ENCODE measurements around the gene NDUFS6.

NDUFS6 gene

GRCh38 chr5:1817261-1818043 lies 16.2 kb downstream of the NDUFS6 start:
- DNase-seq (ENCODE audit: low spot score): no peak

- DNase-seq (ENCODE audit: low spot score): no peak
These were observed 17.6 kb downstream of the NDUFS6 start for GRCh38 chr5:1818784-1819183.

- DNase-seq (ENCODE audit: low spot score): no peak
These were observed 18.3 kb downstream of the NDUFS6 start for GRCh38 chr5:1819458-1819857.

DNA sequence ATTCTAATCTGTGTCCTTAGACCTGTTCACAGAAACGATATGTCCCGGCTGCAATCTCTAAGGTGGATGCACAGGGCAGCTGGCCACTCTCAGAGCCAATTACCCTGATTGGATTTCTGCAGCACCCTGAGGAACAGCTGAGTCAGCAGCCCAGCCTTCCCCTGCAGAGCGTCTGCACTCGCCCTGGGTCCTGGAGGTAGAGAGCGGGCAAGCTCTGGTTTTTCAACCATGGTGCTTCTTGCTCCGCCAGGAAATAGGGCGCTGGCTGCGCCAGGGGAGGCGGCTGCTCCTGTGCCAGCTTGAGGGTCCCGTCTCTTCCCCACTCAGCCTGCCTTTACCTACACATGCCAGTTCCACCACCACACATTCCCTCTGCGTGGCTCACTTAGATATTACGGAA lies 19.2 kb downstream of the NDUFS6 start:
- DNase-seq (ENCODE audit: low spot score): no peak

DNA sequence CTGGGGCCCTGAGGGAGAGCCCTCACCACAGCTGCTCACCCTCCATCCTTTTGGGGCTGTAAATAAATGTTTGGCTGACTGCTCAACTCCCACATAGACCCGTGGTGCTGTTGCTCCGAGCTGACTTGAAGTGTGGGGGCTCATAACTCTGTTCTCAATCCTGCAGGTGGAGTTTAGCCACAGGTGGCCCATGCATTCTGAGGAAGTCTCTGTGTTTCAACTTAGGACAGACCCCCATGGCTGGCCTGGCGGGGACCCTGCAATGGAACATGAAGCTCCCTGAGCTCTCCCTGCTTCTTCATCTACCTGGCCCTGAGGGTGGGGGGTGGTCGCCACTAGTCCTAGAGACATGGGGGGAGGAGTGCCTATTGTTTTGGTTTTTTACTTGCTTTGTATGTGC lies 19.7 kb downstream of the NDUFS6 start:
- no peak for DNase-seq (ENCODE audit: low spot score)

DNA sequence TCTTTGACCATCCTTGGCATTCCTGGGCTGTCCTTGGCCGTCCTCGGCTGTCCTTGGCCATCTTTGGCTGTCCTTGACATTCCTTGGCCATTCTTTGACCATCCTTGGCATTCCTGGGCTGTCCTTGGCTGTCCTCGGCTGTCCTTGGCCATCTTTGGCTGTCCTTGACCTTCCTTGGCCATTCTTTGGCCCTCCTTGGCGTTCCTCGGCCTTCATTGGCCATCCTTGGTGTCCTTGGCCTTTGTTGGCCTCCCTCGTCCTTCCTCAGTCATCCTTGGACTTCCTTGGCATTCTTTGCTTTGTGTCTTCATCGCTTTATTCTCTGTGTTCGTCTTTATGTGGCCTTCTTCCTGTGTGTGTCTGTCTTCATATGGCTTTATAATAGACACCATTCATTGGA lies 20.7 kb downstream of the NDUFS6 start:
- no peak for DNase-seq (ENCODE audit: low spot score)

GRCh38 chr5:1823381-1824034 lies 22.3 kb downstream of the NDUFS6 start:
- DNase-seq (ENCODE audit: low spot score): no peak

DNA sequence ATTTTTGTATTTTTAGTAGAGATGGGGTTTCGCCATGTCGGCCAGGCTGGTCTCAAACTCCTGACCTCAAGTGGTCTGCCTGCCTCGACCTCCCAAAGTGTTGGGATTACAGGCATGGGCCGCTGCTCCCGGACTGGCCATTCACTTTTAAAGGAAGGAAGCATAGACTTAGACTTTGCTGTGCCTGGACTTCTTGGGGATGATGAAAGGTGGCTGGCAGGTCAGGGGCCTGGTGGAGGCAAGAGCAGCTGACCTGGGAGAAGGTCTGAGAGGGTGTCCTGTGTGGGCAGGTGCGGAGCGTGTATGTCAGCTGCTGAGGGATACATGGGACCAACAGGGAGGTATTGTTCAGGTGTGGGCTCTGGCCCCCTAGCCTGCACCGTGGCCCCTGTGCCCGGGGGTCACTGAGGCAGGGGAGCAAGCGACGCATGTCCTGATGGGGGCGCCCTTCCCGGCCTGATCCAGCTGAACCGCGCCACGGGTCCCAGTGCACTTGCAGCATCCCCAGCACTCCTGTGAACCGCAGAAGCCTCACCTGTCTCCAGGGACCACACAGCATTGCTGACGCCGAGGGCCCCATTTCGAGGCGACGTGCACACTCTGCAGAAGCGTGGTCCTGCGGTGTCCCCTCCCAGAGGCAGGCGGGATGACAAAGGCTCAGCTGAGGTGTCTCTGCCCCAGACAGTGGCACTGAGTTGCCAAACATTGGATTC lies 23.1 kb downstream of the NDUFS6 start:
- no peak for DNase-seq (ENCODE audit: low spot score)

GRCh38 chr5:1824903-1825841 lies 24.0 kb downstream of the NDUFS6 start:
- no peak for DNase-seq (ENCODE audit: low spot score)

DNA sequence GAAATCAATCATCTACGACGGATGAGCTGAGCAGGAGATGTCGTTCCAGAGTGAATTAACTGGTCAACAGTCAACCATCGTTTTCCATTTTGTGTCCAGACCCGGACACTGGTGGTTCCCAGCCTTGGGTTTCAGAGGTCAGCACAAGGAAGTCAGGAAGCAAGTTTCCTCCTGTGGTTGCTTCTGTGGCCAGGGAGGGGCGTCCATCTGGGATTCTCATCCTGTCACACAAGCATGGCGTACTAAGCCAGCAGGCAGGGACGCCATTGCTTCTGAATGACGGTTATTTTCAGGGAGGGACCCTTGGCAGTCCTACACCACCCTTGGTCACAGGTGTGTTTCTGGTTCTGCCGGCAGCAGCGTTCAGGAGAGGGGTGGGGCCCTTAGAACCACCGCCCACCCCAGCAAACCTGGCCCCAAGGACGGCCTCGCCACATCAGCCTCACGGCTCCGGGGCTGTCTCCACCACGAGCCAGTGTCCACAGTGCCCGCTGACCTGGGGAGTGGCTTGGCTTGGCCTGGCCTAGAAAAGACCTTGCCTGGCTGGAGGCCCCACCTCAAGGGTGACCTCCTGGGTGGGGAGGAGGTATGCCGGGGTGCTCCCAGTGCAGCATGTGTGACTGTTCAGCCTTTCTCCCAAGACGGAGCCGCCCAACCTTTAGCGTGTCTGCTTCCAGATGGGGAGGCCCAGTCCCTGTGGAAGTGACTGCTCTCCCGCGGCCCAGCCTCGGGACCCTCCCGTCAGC lies 25.2 kb downstream of the NDUFS6 start:
- DNase-seq (ENCODE audit: low spot score): no peak

DNA sequence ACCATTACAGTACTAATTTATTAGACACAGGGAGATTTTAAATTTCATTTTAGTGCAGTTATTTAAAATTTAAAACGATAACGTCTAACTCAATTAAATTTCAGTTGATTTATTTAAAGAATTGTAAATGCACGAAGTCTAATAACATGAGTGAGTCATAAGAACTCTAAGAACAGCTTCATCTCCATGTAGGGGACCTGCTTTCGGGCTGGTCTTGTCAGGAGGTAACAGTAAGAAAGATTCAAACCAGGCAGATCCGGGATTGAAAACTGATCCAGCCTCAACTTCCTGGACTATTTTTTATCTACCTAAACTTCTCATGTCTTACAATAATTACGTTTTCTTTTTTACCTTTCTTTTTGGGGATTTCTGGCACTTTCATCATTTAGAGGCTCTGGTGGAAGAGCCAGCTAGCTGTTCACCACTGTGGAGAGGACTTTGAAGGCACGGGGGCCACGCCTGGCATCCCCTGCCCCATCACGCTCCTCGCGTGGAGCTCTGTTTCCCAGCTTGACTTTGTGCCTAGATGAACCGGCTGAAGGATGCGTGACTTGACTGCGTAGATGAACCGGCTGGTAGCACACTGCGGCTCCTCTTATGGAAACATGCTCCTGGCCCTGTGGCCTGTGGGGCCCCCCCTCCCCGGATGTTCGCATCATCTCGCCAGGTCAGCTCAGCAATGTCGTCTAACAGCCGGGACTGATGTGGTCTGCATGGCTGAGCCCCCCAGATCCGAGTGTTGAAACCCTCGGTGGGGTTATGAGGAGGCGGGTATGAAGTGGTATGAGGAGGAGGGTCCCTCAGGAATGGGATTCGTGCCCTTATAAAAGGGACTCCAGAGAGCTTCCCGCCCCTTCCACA lies 26.0 kb downstream of the NDUFS6 start:
- no peak for DNase-seq (ENCODE audit: low spot score)

- no peak for DNase-seq (ENCODE audit: low spot score)
These were observed 26.7 kb downstream of the NDUFS6 start for GRCh38 chr5:1827886-1828397.

- no peak for DNase-seq (ENCODE audit: low spot score)
These were observed 29.5 kb downstream of the NDUFS6 start for GRCh38 chr5:1830571-1831228.

- DNase-seq (ENCODE audit: low spot score): no peak
These were observed 30.1 kb downstream of the NDUFS6 start for GRCh38 chr5:1831257-1831656.

DNA sequence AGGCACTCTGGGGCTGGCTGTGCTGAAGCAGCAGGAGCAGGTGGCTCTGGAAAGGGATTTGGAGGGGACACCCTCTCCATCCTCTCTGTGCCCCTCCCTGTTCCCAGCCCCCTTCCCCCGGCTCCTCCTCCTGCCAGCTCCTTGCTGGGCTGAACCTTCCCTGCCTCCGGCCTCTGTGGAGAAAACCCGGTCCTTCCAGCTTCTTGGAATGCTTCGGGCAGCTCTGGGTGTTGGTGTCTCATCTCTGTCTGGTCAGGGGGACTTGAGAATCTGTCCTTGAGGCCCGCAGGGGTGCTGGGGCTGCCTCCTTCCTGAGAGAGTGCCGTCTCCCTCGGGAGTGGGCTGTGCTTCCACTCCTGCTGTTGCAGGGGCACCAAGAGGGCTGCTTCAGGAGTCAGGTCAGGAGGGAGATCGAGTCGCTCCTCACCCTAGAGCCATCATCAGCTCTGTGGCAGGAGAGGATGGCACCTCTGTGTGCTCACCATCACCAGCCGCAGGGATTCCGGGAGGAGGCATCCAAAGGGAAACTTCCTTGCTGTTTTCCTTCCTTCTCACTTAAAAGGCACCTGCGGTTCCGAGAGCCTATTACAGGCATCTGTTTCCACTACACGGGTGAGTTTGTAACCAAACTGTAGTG lies 30.6 kb downstream of the NDUFS6 start:
- DNase-seq (ENCODE audit: low spot score): no peak

- no peak for DNase-seq (ENCODE audit: low spot score)
These were observed 31.5 kb downstream of the NDUFS6 start for GRCh38 chr5:1832511-1833250.

- DNase-seq (ENCODE audit: low spot score): no peak
These were observed 32.2 kb downstream of the NDUFS6 start for GRCh38 chr5:1833264-1834021.

All from HuH-7 (cell line).